ENCODE results near the gene TEX14.

- no peak for TF ChIP-seq CTCF (IDR thresholded peaks at IDR 0.05)
- TF ChIP-seq EP300 (IDR thresholded peaks at IDR 0.05) = no peak
- no peak for TF ChIP-seq POLR2A (IDR thresholded peaks at IDR 0.05)
Observed at GRCh38 chr17:58693208-58693607, 1.4 kb upstream of the TEX14 start.
